ENCODE data around the gene POLR1D. TPM values are rescaled to one million over a fixed set of nuclear protein-coding genes. Genes with fewer than 3 reads are reported as not detected.

POLR1D gene
- total and polyA plus RNA-seq, 4 donors: 31.4 to 45.0 (median 33.6) TPM

- Histone ChIP-seq H3K9ac (ENCODE audit: low read depth in 1 of 2, low read length in 2 of 2) (no peak overlapping the region), H3K27me3 (ENCODE audit: control insufficient read depth in 4 of 4, insufficient read depth in 4 of 4, low read length in 3 of 4) (no peaks in the 10 kb centered on the region), H3K27ac (ENCODE audit: low read depth in 1 of 2, low read length in 2 of 2) (no peak overlapping the region), H3K9me3 (ENCODE audit: control insufficient read depth in 4 of 4, low read length in 3 of 4) (no peaks in the 10 kb centered on the region), H3K36me3 (ENCODE audit: control insufficient read depth in 4 of 4, insufficient read depth in 3 of 4, low read depth in 1 of 4, low read length in 3 of 4) (peaks cover 2 to 8% (median 5%) of the 10 kb centered on the region in 4 donors), H3K4me1 (ENCODE audit: control insufficient read depth in 4 of 4, insufficient read depth in 4 of 4, low read length in 3 of 4) (peaks cover 2 to 16% (median 9%) of the 10 kb centered on the region in 4 donors), H3K4me3 (ENCODE audit: low read depth in 1 of 3, low read length in 3 of 3) (no peak overlapping the region)
- no peak for DNase-seq (ENCODE audit: low spot score)
- WGBS: 12% methylated on average over 1 of the region's 1 CpG
- peak; percentile 17 for TF ChIP-seq SP1 (IDR thresholded peaks at IDR 0.05)
- no peak for TF ChIP-seq FOXA2 (IDR thresholded peaks at IDR 0.05)
- TF ChIP-seq HNF4G (IDR thresholded peaks at IDR 0.05): no peak
- TF ChIP-seq CTCF (IDR thresholded peaks at IDR 0.05; ENCODE audit: low read depth, low read length, missing input control): no peak
- peak; percentile 22 to 30 for TF ChIP-seq JUND (IDR thresholded peaks at IDR 0.05)
- TF ChIP-seq HNF4A (conservative IDR thresholded peaks at IDR 0.05): peak in 1 of 2 donors; percentile 29
These were observed 22.6 kb downstream of the POLR1D start for GRCh38 chr13:27644302-27644701.

- H3K9ac ChIP-seq (ENCODE audit: low read depth in 1 of 2, low read length in 2 of 2): no peak overlapping the region
- H3K4me1 ChIP-seq (ENCODE audit: control insufficient read depth in 4 of 4, insufficient read depth in 4 of 4, low read length in 3 of 4): no peaks in the 10 kb centered on the region
- 93% methylated on average over 1 of the region's 1 CpG for WGBS
- H3K27ac ChIP-seq (ENCODE audit: low read depth in 1 of 2, low read length in 2 of 2): no peak overlapping the region
- TF ChIP-seq NR2F2 (IDR thresholded peaks at IDR 0.05) (no peak), RAD21 (IDR thresholded peaks at IDR 0.05) (no peak), YY1 (IDR thresholded peaks at IDR 0.05) (no peak), RXRA (IDR thresholded peaks at IDR 0.05) (no peak), REST (IDR thresholded peaks at IDR 0.05) (no peak), SP1 (IDR thresholded peaks at IDR 0.05) (no peak), FOXA1 (IDR thresholded peaks at IDR 0.05) (no peak), FOXA2 (IDR thresholded peaks at IDR 0.05) (no peak), HNF4G (IDR thresholded peaks at IDR 0.05) (no peak), CTCF (IDR thresholded peaks at IDR 0.05; ENCODE audit: low read depth, low read length, missing input control) (no peak), GABPA (IDR thresholded peaks at IDR 0.05 in 1 of 2, conservative IDR thresholded peaks at IDR 0.05 in 1 of 2) (no peak), ATF3 (IDR thresholded peaks at IDR 0.05) (no peak), EGR1 (IDR thresholded peaks at IDR 0.05; ENCODE audit: low read depth in 2 of 2) (no peak), ZBTB33 (IDR thresholded peaks at IDR 0.05) (no peak), TAF1 (conservative IDR thresholded peaks at IDR 0.05) (no peak), MAX (IDR thresholded peaks at IDR 0.05) (no peak), HNF4A (conservative IDR thresholded peaks at IDR 0.05) (no peak), JUND (IDR thresholded peaks at IDR 0.05) (no peak)
- no peaks in the 10 kb centered on the region for H3K27me3 ChIP-seq (ENCODE audit: control insufficient read depth in 4 of 4, insufficient read depth in 4 of 4, low read length in 3 of 4)
- peaks cover 5 to 9% (median 6%) of the 10 kb centered on the region in 4 donors for H3K9me3 ChIP-seq (ENCODE audit: control insufficient read depth in 4 of 4, low read length in 3 of 4)
- peaks cover 6 to 28% (median 21%) of the 10 kb centered on the region in 4 donors for H3K36me3 ChIP-seq (ENCODE audit: control insufficient read depth in 4 of 4, insufficient read depth in 3 of 4, low read depth in 1 of 4, low read length in 3 of 4)
- H3K4me3 ChIP-seq (ENCODE audit: low read depth in 1 of 3, low read length in 3 of 3): no peak overlapping the region
- no peak for DNase-seq (ENCODE audit: low spot score)
These were observed 28.6 kb downstream of the POLR1D start for GRCh38 chr13:27650312-27650711.
